H9 (cell line): ENCODE measurements around the gene FSIP2. TPM values are rescaled to one million over a fixed set of nuclear protein-coding genes. Genes with fewer than 3 reads are reported as not detected.

ENCODE experiments used
- DNase-seq: peaks from one replicate; pipeline ENCODE4 v3.0.0-alpha.2; 2017
- H2AFZ ChIP-seq: one replicate; pipeline ENCODE4 v1.6.1; 2013; ENCODE audit warnings: mild to moderate bottlenecking, low read length, control low read depth, moderate library complexity
- H2AK5ac ChIP-seq: 2 replicates; pipeline ENCODE4 v1.6.1; 2013; ENCODE audit warnings: low read length, control low read depth, mixed read lengths; ENCODE audit not compliant: insufficient read length
- H2BK120ac ChIP-seq: one replicate; pipeline ENCODE4 v1.6.1; 2013; ENCODE audit warnings: low read depth, mild to moderate bottlenecking, low read length, control low read depth, inconsistent platforms; ENCODE audit not compliant: poor library complexity, severe bottlenecking
- H2BK12ac ChIP-seq: 2 replicates; pipeline ENCODE4 v1.6.1; 2013; ENCODE audit warnings: low read length, control low read depth, mixed read lengths, low read depth; ENCODE audit not compliant: insufficient read length
- H2BK15ac ChIP-seq: 2 replicates; pipeline ENCODE4 v1.6.1; 2013; ENCODE audit warnings: low read depth, low read length, control low read depth
- H2BK20ac ChIP-seq: one replicate; pipeline ENCODE4 v1.6.1; 2013; ENCODE audit warnings: low read depth, mild to moderate bottlenecking, low read length, control low read depth, inconsistent platforms; ENCODE audit not compliant: poor library complexity, severe bottlenecking
- H2BK5ac ChIP-seq: 2 replicates; pipeline ENCODE4 v1.6.1; 2013; ENCODE audit warnings: low read length, control low read depth, mixed read lengths; ENCODE audit not compliant: insufficient read length
- H3K14ac ChIP-seq: 2 replicates; pipeline ENCODE4 v1.6.1; 2013; ENCODE audit warnings: low read length, control low read depth; ENCODE audit not compliant: insufficient read depth
- H3K18ac ChIP-seq: 2 replicates; pipeline ENCODE4 v1.6.1; 2013; ENCODE audit warnings: low read depth, mild to moderate bottlenecking, mixed read lengths, low read length, control low read depth; ENCODE audit not compliant: insufficient read length
- H3K23ac ChIP-seq: 2 replicates; pipeline ENCODE4 v1.6.1; 2013; ENCODE audit warnings: low read length, control low read depth, mixed read lengths, low read depth; ENCODE audit not compliant: insufficient read length
- H3K23me2 ChIP-seq: 2 replicates; pipeline ENCODE4 v1.6.1; 2013; ENCODE audit warnings: low read depth, mild to moderate bottlenecking, mixed read lengths, low read length, control low read depth; ENCODE audit not compliant: insufficient read length, poor library complexity, severe bottlenecking
- H3K27ac ChIP-seq: 2 replicates; pipeline ENCODE4 v1.5.1; 2013; ENCODE audit warnings: low read length, control low read depth, mixed read lengths, low read depth; ENCODE audit not compliant: insufficient read length
- H3K27me3 ChIP-seq: 2 replicates; pipeline ENCODE4 v1.6.1; 2013; ENCODE audit warnings: low read length, control low read depth, inconsistent platforms; ENCODE audit not compliant: insufficient read depth
- H3K4ac ChIP-seq: 2 replicates; pipeline ENCODE4 v1.6.1; 2013; ENCODE audit warnings: low read depth, mild to moderate bottlenecking, control low read depth, inconsistent platforms, low read length, moderate library complexity
- H3K4me1 ChIP-seq: 2 replicates; pipeline ENCODE4 v1.6.1; 2013; ENCODE audit warnings: low read length, control low read depth, inconsistent platforms; ENCODE audit not compliant: insufficient read depth
- H3K4me2 ChIP-seq: 2 replicates; pipeline ENCODE4 v1.6.1; 2013; ENCODE audit warnings: low read length, control low read depth, mixed read lengths; ENCODE audit not compliant: insufficient read length, insufficient read depth
- H3K56ac ChIP-seq: 2 replicates; pipeline ENCODE4 v1.6.1; 2013; ENCODE audit warnings: low read depth, mild to moderate bottlenecking, mixed read lengths, low read length, control low read depth; ENCODE audit not compliant: insufficient read length
- H3K79me1 ChIP-seq: 2 replicates; pipeline ENCODE4 v1.6.1; 2013; ENCODE audit warnings: low read depth, mild to moderate bottlenecking, moderate library complexity, low read length, control low read depth, inconsistent platforms; ENCODE audit not compliant: insufficient read depth, poor library complexity, severe bottlenecking
- H3K79me2 ChIP-seq: 2 replicates; pipeline ENCODE4 v1.6.1; 2013; ENCODE audit warnings: low read length, control low read depth, inconsistent platforms; ENCODE audit not compliant: insufficient read depth
- H3K9ac ChIP-seq: 2 replicates; pipeline ENCODE4 v1.6.1; 2013; ENCODE audit warnings: low read length, control low read depth, mixed read lengths; ENCODE audit not compliant: insufficient read length; ENCODE audit errors: extremely low read depth
- H3K9me3 ChIP-seq: one replicate; pipeline ENCODE4 v1.6.1; 2013; ENCODE audit warnings: low read depth, low read length, inconsistent platforms; ENCODE audit not compliant: control insufficient read depth
- H3T11ph ChIP-seq: one replicate; pipeline ENCODE4 v1.6.1; 2013; ENCODE audit warnings: mild to moderate bottlenecking, low read length, control low read depth, inconsistent platforms
- H4K20me1 ChIP-seq: one replicate; pipeline ENCODE4 v1.6.1; 2013; ENCODE audit not compliant: control insufficient read depth, insufficient read length, insufficient read depth
- H4K5ac ChIP-seq: 2 replicates; pipeline ENCODE4 v1.6.1; 2013; ENCODE audit warnings: low read depth, mild to moderate bottlenecking, mixed read lengths, low read length, control low read depth; ENCODE audit not compliant: insufficient read length
- H4K8ac ChIP-seq: replicated peaks from 2 replicates; pipeline ENCODE4 v1.6.1; 2013; ENCODE audit warnings: low read length, control low read depth, mixed read lengths, low read depth; ENCODE audit not compliant: insufficient read length
- H4K91ac ChIP-seq: 2 replicates; pipeline ENCODE4 v1.6.1; 2013; ENCODE audit warnings: low read depth, mild to moderate bottlenecking, moderate library complexity, mixed read lengths, low read length, control low read depth; ENCODE audit not compliant: insufficient read length
- H3K27ac Mint-ChIP-seq, 3 experiments: 2 replicates in 2 of 3; 3 replicates in 1 of 3; pipeline ENCODE4 v1.8.0; 2020 to 2021; ENCODE audit warnings: mixed read lengths in 3 of 3, mild to moderate bottlenecking in 1 of 3, moderate library complexity in 1 of 3
- H3K27me3 Mint-ChIP-seq: 2 replicates; pipeline ENCODE4 v1.8.0; 2021; ENCODE audit warnings: low read depth, mild to moderate bottlenecking, moderate library complexity, mixed read lengths
- H3K36me3 Mint-ChIP-seq, 3 experiments: 2 replicates in 2 of 3; 3 replicates in 1 of 3; pipeline ENCODE4 v1.8.0; 2020 to 2021; ENCODE audit warnings: low read depth in 3 of 3, mixed read lengths in 3 of 3; ENCODE audit not compliant: insufficient read depth in 1 of 3
- H3K4me1 Mint-ChIP-seq, 2 experiments: 2 replicates each; pipeline ENCODE4 v1.8.0; 2020; ENCODE audit warnings: mixed read lengths in 2 of 2
- H3K4me3 Mint-ChIP-seq, 2 experiments: 2 replicates in 1 of 2; 3 replicates in 1 of 2; pipeline ENCODE4 v1.8.0; 2020 to 2021; ENCODE audit warnings: mild to moderate bottlenecking in 2 of 2, mixed read lengths in 2 of 2, moderate library complexity in 1 of 2
- H3K9me3 Mint-ChIP-seq, 2 experiments: 2 replicates in 1 of 2; 3 replicates in 1 of 2; pipeline ENCODE4 v1.8.0; 2020; ENCODE audit warnings: mild to moderate bottlenecking in 2 of 2, mixed read lengths in 2 of 2, moderate library complexity in 1 of 2
- CTCF ChIP-seq: fragments of 200-600 bp; sonication (generic); conservative IDR thresholded peaks from 3 replicates; pipeline ENCODE4 v1.8.0; 2021; ENCODE audit warnings: antibody characterized with exemption, mild to moderate bottlenecking
- WGBS: extraction: QIAGEN DNeasy Blood & Tissue Kit; methylation state at CpG from one replicate; pipeline ENCODE4 v1.1.7; 2013; ENCODE audit warnings: missing lambda C conversion rate, low lambda C conversion rate, mixed read lengths; ENCODE audit not compliant: insufficient read length; ENCODE audit errors: extremely low coverage; 5-methylcytosine and 5-hydroxymethylcytosine counted together
- total RNA-seq: library from RNA; stranded (reverse); gene quantifications from 2 replicates; pipeline ENCODE4 v1.2.1, GENCODE V29; 2021

FSIP2 gene
- total RNA-seq, 1 experiment from 2014 or later = 2.4 TPM

GRCh38 chr2:185821467-185821866, 82.9 kb downstream of the FSIP2 start:
- no CpG with 5 or more reads among the region's 3 CpGs for WGBS
- no peak overlapping the region for H3K23ac ChIP-seq
- no peak overlapping the region for H4K91ac ChIP-seq
- TF ChIP-seq CTCF = no peak
- H3K18ac ChIP-seq = no peak overlapping the region
- no peak overlapping the region for H4K5ac ChIP-seq
- no peak overlapping the region for H2AFZ ChIP-seq
- no peaks in the 10 kb centered on the region for H3K79me1 ChIP-seq
- DNase-seq = no peak
- H3K36me3 Mint-ChIP-seq = peaks cover 0 to 2% (median 0%) of the 10 kb centered on the region in 3 experiments; a peak in 3 of 7 replicates
- no peaks in the 10 kb centered on the region for H4K20me1 ChIP-seq
- no peak overlapping the region for H3T11ph ChIP-seq
- no peak overlapping the region for H2BK5ac ChIP-seq
- no peak overlapping the region for H3K27ac Mint-ChIP-seq
- H2BK15ac ChIP-seq = no peak overlapping the region
- no peak overlapping the region for H2BK12ac ChIP-seq
- H3K14ac ChIP-seq = no peak overlapping the region
- H3K27me3 ChIP-seq = no peaks in the 10 kb centered on the region
- no peaks in the 10 kb centered on the region for H3K4me1 Mint-ChIP-seq
- H3K27me3 Mint-ChIP-seq = no peaks in the 10 kb centered on the region
- no peaks in the 10 kb centered on the region for H3K23me2 ChIP-seq
- H3K4me2 ChIP-seq = no peak overlapping the region
- H3K56ac ChIP-seq = no peak overlapping the region
- H3K4ac ChIP-seq = no peak overlapping the region
- no peak overlapping the region for H2AK5ac ChIP-seq
- H3K9me3 ChIP-seq = no peaks in the 10 kb centered on the region
- H3K9me3 Mint-ChIP-seq = peaks cover 6 to 9% of the 10 kb centered on the region in 2 experiments; a peak in 2 of 5 replicates
- no peak overlapping the region for H2BK120ac ChIP-seq
- H3K27ac ChIP-seq = no peak overlapping the region
- H3K9ac ChIP-seq = no peak overlapping the region
- no peaks in the 10 kb centered on the region for H3K79me2 ChIP-seq
- no peak overlapping the region for H4K8ac ChIP-seq
- no peak overlapping the region for H3K4me3 Mint-ChIP-seq
- H3K4me1 ChIP-seq = no peaks in the 10 kb centered on the region
- H2BK20ac ChIP-seq = no peak overlapping the region
